GM13977 (cell line): Measurements from ENCODE around the gene SYNDIG1L.
"Not testable (repeated sequence)": the region's sequence is repeated elsewhere in the genome, so short reads cannot be mapped to it uniquely, and the experiment has no call there.

Source experiments
- DNase-seq: peaks from one replicate; pipeline ENCODE4 v3.0.0; 2012; ENCODE audit warnings: low spot score
- in situ Hi-C: fragments of 300-500 bp; cut with MboI; formaldehyde crosslinking; loops from one replicate; pipeline ENCODE4 v1.12.0; 2022; ENCODE audit warnings: low sequenced_read_pairs, low pct_unique_long_range_greater_than_20kb, mixed read lengths, inconsistent platforms; ENCODE audit not compliant: unreplicated experiment
- TF ChIP-seq, protein P1 (sequence below): IDR thresholded peaks from 2 replicates; pipeline ENCODE4 v1.5.1; 2012; ENCODE audit warnings: mild to moderate bottlenecking, control low read depth; ENCODE audit not compliant: insufficient read depth; ENCODE audit errors: extremely low read depth, missing control alignments

SYNDIG1L gene

DNA sequence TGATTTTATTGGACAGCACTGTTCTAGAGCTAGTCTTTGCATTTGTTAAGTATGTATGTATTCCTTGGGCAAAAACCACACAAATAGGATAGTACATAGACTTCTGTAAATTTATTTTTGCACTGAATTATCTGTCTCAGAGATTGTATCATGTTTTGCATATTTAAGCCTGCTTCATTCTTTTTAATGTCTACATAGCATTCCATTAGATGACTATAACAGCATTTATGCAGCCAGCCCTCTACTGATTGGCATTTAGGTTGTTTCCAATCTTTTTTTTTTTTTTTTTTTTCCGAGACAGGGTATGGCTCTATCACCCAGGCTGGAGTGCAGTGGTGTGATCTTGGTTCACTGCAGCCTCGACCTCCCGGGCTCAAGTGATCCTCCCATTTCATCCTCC, 34.5 kb downstream of the SYNDIG1L start:
- DNase-seq, result no peak
- in situ Hi-C loops, result no loop called here
- TF ChIP-seq, protein P1, sequence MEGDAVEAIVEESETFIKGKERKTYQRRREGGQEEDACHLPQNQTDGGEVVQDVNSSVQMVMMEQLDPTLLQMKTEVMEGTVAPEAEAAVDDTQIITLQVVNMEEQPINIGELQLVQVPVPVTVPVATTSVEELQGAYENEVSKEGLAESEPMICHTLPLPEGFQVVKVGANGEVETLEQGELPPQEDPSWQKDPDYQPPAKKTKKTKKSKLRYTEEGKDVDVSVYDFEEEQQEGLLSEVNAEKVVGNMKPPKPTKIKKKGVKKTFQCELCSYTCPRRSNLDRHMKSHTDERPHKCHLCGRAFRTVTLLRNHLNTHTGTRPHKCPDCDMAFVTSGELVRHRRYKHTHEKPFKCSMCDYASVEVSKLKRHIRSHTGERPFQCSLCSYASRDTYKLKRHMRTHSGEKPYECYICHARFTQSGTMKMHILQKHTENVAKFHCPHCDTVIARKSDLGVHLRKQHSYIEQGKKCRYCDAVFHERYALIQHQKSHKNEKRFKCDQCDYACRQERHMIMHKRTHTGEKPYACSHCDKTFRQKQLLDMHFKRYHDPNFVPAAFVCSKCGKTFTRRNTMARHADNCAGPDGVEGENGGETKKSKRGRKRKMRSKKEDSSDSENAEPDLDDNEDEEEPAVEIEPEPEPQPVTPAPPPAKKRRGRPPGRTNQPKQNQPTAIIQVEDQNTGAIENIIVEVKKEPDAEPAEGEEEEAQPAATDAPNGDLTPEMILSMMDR, result no peak

DNA sequence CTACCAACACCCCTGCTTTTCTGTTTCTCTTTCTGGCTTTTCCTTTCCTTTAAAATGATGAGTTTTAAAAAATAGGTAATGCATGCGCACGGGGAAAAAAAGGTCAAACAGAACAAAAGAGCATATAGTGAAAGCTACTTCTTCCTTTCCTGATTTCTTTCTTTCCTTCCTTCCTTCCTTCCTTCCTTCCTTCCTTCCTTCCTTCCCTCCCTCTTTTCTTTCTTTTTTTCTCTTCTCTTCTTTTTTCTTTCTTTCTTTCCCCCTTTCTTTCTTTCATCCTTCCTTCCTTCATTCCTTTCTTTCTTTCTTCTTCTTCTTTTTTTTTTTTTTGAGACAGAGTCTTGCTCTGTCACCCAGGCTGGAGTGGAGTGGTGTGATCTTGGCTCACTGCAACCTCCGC, 35.5 kb downstream of the SYNDIG1L start:
- in situ Hi-C loops, DNase-seq: not testable (repeated sequence)

DNA sequence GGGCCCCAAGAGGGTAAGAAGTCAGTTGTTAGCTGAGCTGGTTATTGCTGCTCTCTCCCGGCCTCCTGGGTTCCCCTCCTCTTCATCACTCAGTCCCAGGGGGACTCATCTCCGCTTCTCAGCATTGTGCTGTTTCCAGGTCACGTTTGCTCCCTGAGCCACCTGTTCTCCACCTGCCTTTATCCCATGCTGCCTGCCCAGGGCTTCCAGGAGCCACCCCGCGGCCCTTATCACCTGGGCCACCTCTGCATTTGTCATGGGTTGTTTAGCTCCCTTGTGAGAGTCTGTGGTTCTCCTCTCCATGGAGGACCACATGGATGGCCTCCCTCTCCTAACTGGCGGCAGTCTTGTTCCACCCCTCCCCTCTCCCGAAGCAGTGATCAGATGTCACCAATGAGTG, 36.0 kb downstream of the SYNDIG1L start:
- in situ Hi-C loops, result no loop called here
- TF ChIP-seq, protein P1, result no peak
- DNase-seq, result no peak

DNA sequence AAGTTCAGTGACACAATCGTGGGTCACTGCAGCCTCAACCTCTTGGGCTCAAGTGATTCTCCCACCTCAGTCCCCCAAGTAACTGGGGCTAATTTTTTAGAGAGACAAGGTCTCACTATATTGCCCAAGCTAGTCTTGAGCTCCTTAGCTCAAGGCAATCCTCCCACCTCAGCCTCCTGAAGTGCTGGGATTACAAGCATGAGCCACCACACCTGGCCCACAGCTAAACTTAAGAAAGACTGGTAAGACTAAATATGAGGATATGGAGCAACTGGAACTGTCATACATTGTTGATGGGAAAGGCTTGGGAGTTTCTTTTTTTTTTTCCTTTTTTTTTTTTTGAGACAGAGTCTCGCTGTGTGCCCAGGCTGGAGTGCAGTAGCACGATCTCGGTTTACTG, 43.8 kb downstream of the SYNDIG1L start:
- no peak for DNase-seq
- in situ Hi-C loops, result no loop called here

DNA sequence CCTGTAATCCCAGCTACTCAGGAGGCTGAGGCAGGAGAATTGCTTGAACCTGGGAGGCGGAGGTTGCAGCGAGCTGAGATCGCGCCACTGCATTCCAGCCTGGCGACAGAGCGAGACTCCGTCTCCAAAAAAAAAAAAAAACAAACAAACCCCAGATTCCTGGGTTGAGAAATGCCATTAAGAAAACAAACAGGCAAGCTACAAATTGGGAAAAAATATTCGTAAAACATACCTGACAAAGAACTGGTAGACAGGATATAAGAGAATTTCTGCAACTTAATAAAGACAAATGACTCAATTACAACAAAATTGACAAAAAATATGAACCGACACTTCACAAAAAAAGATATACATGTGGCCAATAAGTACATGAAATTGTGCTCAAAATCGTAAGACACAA, 44.4 kb downstream of the SYNDIG1L start:
- DNase-seq, in situ Hi-C loops: not testable (repeated sequence)

More for the DNA sequence above, 43.8 kb downstream of the SYNDIG1L start:
- TF ChIP-seq, protein P1, result no peak

DNA sequence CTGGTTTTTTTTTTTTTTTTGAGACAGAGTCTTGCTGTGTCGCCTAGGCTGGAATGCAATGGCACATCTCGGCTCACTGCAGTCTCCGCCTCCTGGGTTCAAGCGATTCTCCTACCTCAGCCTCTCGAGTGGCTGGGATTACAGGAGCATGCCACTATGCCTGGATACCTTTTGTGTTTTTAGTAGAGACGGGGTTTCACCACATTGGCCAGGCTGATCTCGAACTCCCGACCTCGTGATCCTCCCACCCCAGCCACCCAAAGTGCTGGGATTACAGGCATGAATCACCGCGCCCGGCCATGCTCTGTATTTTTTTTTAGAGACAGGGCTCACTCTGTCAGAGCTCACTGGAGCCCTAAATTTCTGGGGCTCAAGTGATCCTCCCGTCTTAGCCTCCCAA, 45.2 kb downstream of the SYNDIG1L start:
- DNase-seq, result no peak
- TF ChIP-seq, protein P1, result no peak
- in situ Hi-C loops, result no loop called here

DNA sequence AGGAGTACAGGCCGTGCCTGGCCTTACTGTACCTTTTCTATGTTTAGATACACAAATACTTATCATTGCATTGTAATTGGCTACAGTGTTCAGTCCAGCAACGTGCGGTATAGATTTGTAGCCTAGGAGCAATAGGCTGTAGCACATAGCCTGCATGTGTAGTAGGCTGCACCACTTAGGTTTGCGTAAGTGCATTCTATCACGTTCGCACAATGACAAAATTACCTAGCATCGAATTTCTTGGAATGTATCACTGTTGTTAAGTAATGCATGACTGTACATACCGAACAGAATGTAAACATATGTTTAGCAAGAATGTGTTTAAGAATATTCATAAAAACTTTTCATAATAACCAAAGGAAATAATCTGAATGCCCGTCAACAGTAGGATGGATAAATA, 45.8 kb downstream of the SYNDIG1L start:
- no peak for DNase-seq
- in situ Hi-C loops, result no loop called here
- TF ChIP-seq, protein P1, result no peak

DNA sequence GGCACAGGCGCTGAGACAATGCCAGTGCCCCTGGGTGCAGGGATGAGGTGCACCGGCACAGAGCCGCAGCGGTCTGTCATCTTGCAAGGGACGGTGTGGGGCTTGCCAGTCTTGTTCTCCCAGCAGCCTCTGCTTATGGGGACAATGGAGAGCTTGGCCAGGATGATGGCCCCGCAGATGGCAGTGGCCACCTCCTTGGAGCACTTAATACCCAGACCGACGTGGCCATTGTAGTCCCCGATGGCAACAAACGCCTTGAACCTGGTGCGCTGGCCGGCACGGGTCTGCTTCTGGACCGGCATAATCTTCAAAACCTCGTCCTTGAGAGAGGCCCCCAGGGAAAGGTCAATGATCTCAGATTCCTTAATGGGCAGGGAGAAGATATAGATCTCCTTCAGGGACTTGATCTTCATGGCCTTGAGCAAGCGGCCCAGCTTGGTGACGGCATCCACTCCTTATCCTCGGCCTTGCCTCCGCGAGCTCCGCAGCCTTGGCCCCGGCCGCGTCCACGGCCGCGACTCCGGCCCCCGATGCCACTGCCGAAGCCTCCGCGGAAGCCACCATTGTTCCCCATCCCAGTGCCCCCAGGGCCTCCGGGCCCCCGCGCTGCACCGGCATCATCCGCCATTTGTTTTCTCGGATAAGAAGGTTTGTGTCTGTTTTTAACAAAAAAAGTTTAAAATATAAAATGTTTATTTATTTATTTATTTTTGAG, 47.9 kb downstream of the SYNDIG1L start:
- in situ Hi-C loops, result no loop called here
- TF ChIP-seq, protein P1, result no peak
- no peak for DNase-seq
